Measurements from ENCODE around the gene NPY4R.
"Not testable (repeated sequence)": the region's sequence is repeated elsewhere in the genome, so short reads cannot be mapped to it uniquely, and the experiment has no call there.

GRCh38 chr10:46490285-46490684 is 24.5 kb upstream of the NPY4R start:
- TF ChIP-seq, protein P1, sequence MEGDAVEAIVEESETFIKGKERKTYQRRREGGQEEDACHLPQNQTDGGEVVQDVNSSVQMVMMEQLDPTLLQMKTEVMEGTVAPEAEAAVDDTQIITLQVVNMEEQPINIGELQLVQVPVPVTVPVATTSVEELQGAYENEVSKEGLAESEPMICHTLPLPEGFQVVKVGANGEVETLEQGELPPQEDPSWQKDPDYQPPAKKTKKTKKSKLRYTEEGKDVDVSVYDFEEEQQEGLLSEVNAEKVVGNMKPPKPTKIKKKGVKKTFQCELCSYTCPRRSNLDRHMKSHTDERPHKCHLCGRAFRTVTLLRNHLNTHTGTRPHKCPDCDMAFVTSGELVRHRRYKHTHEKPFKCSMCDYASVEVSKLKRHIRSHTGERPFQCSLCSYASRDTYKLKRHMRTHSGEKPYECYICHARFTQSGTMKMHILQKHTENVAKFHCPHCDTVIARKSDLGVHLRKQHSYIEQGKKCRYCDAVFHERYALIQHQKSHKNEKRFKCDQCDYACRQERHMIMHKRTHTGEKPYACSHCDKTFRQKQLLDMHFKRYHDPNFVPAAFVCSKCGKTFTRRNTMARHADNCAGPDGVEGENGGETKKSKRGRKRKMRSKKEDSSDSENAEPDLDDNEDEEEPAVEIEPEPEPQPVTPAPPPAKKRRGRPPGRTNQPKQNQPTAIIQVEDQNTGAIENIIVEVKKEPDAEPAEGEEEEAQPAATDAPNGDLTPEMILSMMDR (IDR thresholded peaks at IDR 0.05; ENCODE audit: low read depth, low read length) = not testable (repeated sequence)
- not testable (repeated sequence) for TF ChIP-seq EZH2phosphoT487 (IDR thresholded peaks at IDR 0.05; ENCODE audit: low read depth)

Measured in OCI-LY3 (cell line).